Stimulated activated naive CD4-positive, alpha-beta T cell (primary cell): ENCODE data around the gene ADGRF5.
"Not testable (repeated sequence)": the region's sequence is repeated elsewhere in the genome, so short reads cannot be mapped to it uniquely, and the experiment has no call there.

Experiments used
- DNase-seq, 6 experiments: peaks; one replicate each; lab custom pipeline; 2025; lab: John Stamatoyannopoulos, UW

The ADGRF5 gene

DNA sequence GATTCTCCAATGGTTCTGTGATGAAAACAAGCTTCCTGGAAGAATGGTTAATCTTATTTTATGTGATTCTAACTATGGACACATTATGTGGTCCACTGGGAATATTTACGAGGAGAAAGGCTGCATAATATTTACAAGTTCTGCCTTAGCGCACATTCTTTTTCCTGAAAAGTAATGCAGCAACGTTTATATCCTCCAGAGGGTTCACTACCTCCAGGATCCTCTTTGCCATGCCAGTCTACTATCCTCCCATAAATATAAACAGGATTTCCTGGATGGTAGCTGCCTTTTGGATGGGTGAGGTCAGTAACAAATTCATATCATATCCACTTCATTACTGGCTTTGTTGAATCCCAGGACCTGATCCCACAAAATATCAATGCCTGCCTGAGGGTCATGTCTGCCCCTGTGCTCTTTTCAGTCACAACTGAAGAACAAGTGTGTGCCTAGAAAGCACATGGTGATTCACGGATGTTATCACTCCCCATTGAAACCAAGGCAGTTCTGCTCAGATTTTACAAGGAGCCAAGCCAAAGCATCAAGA, 30.4 kb downstream of the ADGRF5 start:
- DNase-seq = no peak

DNA sequence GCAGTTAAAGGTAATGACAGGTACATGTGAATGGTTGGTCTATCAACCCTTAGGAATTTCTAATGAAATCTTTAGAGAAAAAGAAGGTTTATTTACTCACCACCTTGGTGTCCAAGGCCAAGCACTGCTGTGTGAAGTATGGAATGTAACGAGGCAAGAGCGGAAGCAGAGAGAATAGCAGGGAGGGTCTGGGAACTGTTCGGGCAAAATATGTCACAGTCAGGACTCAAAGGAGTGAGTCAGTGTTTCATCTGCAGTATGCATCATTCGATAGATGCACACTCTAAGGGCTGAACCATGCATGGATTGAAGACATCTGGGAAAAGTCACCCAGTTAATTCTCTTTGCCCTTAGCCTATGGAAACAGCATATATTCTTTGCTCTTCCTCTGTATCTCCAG, 33.2 kb downstream of the ADGRF5 start:
- DNase-seq = no peak

GRCh38 chr6:46888031-46888430, 33.7 kb downstream of the ADGRF5 start:
- no peak for DNase-seq

- no peak for DNase-seq
Measured at GRCh38 chr6:46882645-46883044, 39.1 kb downstream of the ADGRF5 start.

GRCh38 chr6:46879003-46879402, 42.7 kb downstream of the ADGRF5 start:
- DNase-seq = no peak

DNA sequence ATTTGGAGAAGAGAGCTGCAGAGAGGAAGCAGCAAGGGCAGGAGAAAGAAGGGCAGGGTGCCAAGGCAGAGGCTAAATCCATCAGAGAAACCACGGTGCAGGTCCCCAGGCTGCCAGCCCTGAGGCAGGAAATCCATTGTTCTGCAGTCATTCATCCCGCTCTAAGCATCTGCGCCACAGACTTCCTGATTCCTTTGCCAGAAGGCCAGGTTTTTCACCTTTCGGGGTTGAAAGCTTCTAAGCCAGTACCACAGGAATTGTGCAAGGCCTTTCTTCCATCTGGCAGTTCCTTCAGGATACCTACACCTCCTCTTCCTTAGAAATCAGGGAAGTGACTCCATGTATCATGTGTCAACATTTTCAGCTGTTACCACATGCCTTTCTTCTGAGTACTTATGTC, 45.6 kb downstream of the ADGRF5 start:
- DNase-seq = no peak

DNA sequence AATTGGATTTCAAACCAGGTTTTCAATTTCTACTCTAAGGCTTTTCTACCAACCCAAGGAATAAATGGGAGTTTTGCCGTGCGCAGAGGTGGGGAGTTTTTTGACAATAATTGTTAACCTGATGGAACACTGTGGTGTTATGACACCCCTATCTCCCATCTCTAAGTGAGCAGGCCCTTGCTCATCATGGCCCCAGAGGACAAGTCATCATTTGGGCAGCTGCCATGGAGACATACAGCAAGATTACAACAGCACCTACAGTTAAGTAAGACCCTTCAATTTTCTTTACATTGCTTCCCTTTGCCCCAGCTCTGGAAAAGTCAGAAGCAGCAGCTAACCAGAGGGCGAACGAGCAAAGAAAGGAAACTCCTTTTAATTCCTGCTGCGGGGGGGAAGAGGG, 54.3 kb downstream of the ADGRF5 start:
- DNase-seq = no peak

- no peak for DNase-seq
Measured at GRCh38 chr6:46865221-46865620, 56.5 kb downstream of the ADGRF5 start.

- no peak for DNase-seq
Measured at GRCh38 chr6:46863791-46864190, 57.9 kb downstream of the ADGRF5 start.

DNA sequence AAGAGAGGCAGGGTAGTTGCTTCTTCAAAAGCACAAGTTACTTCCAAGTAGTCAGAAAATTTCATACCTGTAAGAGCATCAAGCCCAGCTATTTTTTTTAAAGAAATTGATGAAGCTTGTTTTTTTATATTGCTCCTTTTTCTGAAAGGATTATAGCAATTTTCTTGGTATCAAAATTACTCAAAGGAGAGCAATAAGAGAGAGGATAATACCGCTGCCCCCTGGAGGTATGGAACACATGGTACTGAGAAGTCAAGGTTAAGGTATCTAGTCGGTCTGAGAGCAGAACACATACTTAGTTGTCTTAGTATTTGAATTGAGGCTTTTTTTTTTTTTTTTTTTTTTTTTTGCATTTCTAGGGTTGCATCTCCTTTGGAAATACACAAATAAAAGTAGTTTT, 59.4 kb downstream of the ADGRF5 start:
- no peak for DNase-seq

- not testable (repeated sequence) for DNase-seq
Measured at GRCh38 chr6:46855966-46856365, 65.8 kb downstream of the ADGRF5 start.

DNA sequence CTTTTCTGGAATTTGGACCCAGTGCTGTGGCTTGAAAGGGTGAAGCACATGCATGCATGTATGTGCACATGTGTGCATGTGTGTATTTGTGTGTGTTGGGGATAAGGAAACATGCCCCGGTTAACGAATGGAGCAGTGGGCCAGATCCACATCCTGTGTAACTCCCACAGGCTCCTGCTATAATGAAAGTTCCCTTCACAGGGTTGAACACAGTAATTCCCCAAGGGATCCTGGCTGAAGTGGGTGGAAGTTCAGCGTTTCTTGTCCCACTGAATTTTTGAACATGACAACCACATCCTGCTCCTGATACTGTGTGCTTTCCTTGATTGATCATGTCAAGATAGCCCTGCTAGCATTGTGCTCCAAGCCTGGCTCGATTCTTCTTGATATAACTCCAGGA, 70.2 kb downstream of the ADGRF5 start:
- not testable (repeated sequence) for DNase-seq

GRCh38 chr6:46850792-46851191, 70.9 kb downstream of the ADGRF5 start:
- no peak for DNase-seq

- no peak for DNase-seq
Measured at GRCh38 chr6:46849361-46849690, 72.4 kb downstream of the ADGRF5 start.

GRCh38 chr6:46848684-46849360, 72.9 kb downstream of the ADGRF5 start:
- peak; percentile 2 to 47 (median 22) for DNase-seq

DNA sequence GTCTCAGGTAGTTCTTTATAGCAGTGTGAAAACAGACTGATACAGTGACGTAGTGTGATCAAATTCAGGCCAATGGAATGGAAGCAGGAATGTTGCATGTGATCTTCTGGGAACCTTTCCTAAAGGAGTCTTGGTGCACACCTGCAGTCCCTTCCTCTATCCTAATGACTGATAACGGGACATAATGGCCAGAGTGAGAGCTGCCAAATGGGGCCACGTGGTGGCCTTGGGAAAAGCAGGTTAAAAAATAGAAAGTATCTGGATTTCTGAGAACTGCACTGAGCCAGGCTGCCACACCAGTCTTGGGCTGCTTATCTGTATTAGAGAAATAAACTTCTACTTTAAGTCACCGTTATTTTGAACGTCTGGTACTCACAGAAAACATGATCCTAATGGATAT, 76.6 kb downstream of the ADGRF5 start:
- DNase-seq = no peak

- not testable (repeated sequence) for DNase-seq
Measured at GRCh38 chr6:46842252-46842846, 79.4 kb downstream of the ADGRF5 start.

GRCh38 chr6:46838033-46838432, 83.7 kb downstream of the ADGRF5 start:
- DNase-seq = no peak

DNA sequence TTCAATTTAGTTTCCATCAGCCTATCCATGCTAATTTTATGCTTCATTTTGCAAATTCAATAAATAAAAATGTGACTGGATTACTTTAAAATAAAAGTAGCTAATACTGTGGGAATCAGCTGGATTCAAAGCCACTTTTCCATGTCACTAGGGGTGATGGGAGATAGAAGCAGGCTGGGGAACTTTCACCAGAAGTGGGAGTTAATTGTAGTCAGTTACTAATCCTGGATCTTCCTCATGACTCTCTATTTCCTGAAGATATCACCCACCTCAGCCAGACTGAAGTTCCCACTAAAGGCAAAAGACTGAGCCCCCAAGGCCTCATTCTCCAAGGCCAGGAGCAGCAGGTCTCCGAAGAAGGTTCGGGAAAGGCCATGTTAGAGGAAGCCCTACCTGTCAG, 86.7 kb downstream of the ADGRF5 start:
- DNase-seq = not testable (repeated sequence)

- not testable (repeated sequence) for DNase-seq
Measured at GRCh38 chr6:46834257-46834916, 87.4 kb downstream of the ADGRF5 start.

- DNase-seq = no peak
Measured at GRCh38 chr6:46832816-46833215, 88.9 kb downstream of the ADGRF5 start.

- DNase-seq = no peak
Measured at GRCh38 chr6:46828939-46829338, 92.8 kb downstream of the ADGRF5 start.

- DNase-seq = no peak
Measured at GRCh38 chr6:46821458-46821881, 100.3 kb downstream of the ADGRF5 start.
